Medulla oblongata (tissue), 1 donor: ENCODE measurements around the gene DFFA.
"Not testable (repeated sequence)": the region's sequence is repeated elsewhere in the genome, so short reads cannot be mapped to it uniquely, and the experiment has no call there.

Source experiments
- DNase-seq: peaks from one replicate; pipeline ENCODE4 v3.0.0-alpha.2; 2015; ENCODE audit errors: extremely low spot score

DFFA gene

GRCh38 chr1:10430216-10431069 lies 41.9 kb downstream of the DFFA start, which contains the start of gene CENPS:
CENPS (plus strand) TSS chr1:10430433; CDS start chr1:10430518, 85 bp downstream.
- peak; percentile 93 for DNase-seq

GRCh38 chr1:10429868-10430215 lies 42.5 kb downstream of the DFFA start:
- peak; percentile 41 for DNase-seq

GRCh38 chr1:10428984-10429383 lies 43.3 kb downstream of the DFFA start:
- no peak for DNase-seq

GRCh38 chr1:10426535-10426848 lies 45.8 kb downstream of the DFFA start:
- not testable (repeated sequence) for DNase-seq

GRCh38 chr1:10425826-10426534 lies 46.3 kb downstream of the DFFA start:
- not testable (repeated sequence) for DNase-seq

- DNase-seq = no peak
Observed at GRCh38 chr1:10424651-10425050, 47.7 kb downstream of the DFFA start.

GRCh38 chr1:10424034-10424433 lies 48.3 kb downstream of the DFFA start:
- no peak for DNase-seq

- DNase-seq = no peak
Observed at GRCh38 chr1:10421637-10422036, 50.7 kb downstream of the DFFA start.

GRCh38 chr1:10419351-10419750 lies 53.0 kb downstream of the DFFA start:
- no peak for DNase-seq

- DNase-seq = not testable (repeated sequence)
Observed at GRCh38 chr1:10418741-10419140, 53.6 kb downstream of the DFFA start.

- not testable (repeated sequence) for DNase-seq
Observed at GRCh38 chr1:10415967-10416366, 56.4 kb downstream of the DFFA start.

- peak; percentile 61 for DNase-seq
Observed at GRCh38 chr1:10415211-10415930, 57.0 kb downstream of the DFFA start.

- no peak for DNase-seq
Observed at GRCh38 chr1:10407201-10407600, 65.1 kb downstream of the DFFA start.
